Activated naive CD4-positive, alpha-beta T cell (primary cell): ENCODE results near the gene RNF151.
A peak's percentile ranks its signal among the peaks of the same experiment; 100 is the strongest.

Source experiments
- DNase-seq, 4 experiments: peaks; one replicate each; lab custom pipeline; 2025; lab: John Stamatoyannopoulos, UW

Gene RNF151

GRCh38 chr16:1991588-1991947 lies 24.9 kb downstream of the RNF151 start:
- DNase-seq, result no peak

- DNase-seq, result peak; percentile 96 to 99 (median 97)
Measured at GRCh38 chr16:1991948-1992703, 25.5 kb downstream of the RNF151 start.

GRCh38 chr16:1992704-1993317 lies 26.2 kb downstream of the RNF151 start:
- DNase-seq, result no peak

GRCh38 chr16:1993731-1994131 lies 27.1 kb downstream of the RNF151 start:
- no peak for DNase-seq

- no peak for DNase-seq
Measured at GRCh38 chr16:1997494-1998359, 31.1 kb downstream of the RNF151 start.

- DNase-seq, result no peak
Measured at GRCh38 chr16:1998360-1998835, 31.7 kb downstream of the RNF151 start.

- no peak for DNase-seq
Measured at GRCh38 chr16:1998852-1999801, 32.5 kb downstream of the RNF151 start.

- DNase-seq, result no peak
Measured at GRCh38 chr16:1999866-2000514, 33.3 kb downstream of the RNF151 start.

- DNase-seq, result no peak
Measured at GRCh38 chr16:2001035-2001434, 34.4 kb downstream of the RNF151 start.

GRCh38 chr16:2001456-2002355 lies 35.0 kb downstream of the RNF151 start:
- DNase-seq, result no peak

GRCh38 chr16:2002406-2003230 lies 36.0 kb downstream of the RNF151 start:
- DNase-seq, result no peak

- no peak for DNase-seq
Measured at GRCh38 chr16:2003231-2003826, 36.7 kb downstream of the RNF151 start.

- peak; percentile 59 to 87 (median 74) for DNase-seq
Measured at GRCh38 chr16:2003827-2004641, 37.4 kb downstream of the RNF151 start.

GRCh38 chr16:2004795-2005517 lies 38.3 kb downstream of the RNF151 start:
- no peak for DNase-seq

- no peak for DNase-seq
Measured at GRCh38 chr16:2005646-2006045, 39.0 kb downstream of the RNF151 start.

GRCh38 chr16:2006317-2006716 lies 39.7 kb downstream of the RNF151 start:
- DNase-seq, result no peak
